NCI-H1092 (cell line): ENCODE measurements around the gene BNC2.

ENCODE experiments used
- DNase-seq: peaks from one replicate; lab custom pipeline; 2025; lab: John Stamatoyannopoulos, UW

BNC2 gene

GRCh38 chr9:16755467-16756160 is 114.9 kb downstream of the BNC2 start:
- DNase-seq, result no peak

- DNase-seq, result no peak
Observed at GRCh38 chr9:16754662-16755061, 115.8 kb downstream of the BNC2 start.

- DNase-seq, result no peak
Observed at GRCh38 chr9:16753256-16753655, 117.2 kb downstream of the BNC2 start.

- no peak for DNase-seq
Observed at GRCh38 chr9:16752601-16753000, 117.9 kb downstream of the BNC2 start.

GRCh38 chr9:16750553-16750952 is 119.9 kb downstream of the BNC2 start:
- DNase-seq, result no peak

- no peak for DNase-seq
Observed at GRCh38 chr9:16745359-16745758, 125.1 kb downstream of the BNC2 start.

DNA sequence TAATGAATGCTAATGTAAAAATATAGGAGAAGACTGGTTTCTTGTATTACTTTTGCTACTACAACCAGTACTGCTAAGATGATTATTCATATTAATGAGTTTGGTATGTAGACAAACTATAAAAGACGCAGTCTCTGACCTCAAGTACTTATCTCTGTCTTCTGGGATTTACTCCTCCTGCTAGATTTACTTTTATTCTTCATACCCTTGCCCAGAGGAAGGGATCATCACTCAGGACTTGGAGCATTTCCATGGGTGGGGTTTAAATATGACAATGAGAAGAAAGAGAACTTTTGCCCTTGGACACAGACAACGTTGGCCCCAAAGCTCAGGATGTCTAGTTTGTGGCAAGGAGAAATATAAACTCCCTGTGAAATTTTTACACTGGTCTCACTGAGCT is 126.1 kb downstream of the BNC2 start:
- DNase-seq, result no peak

GRCh38 chr9:16743375-16743774 is 127.1 kb downstream of the BNC2 start:
- DNase-seq, result no peak

GRCh38 chr9:16735001-16735400 is 135.5 kb downstream of the BNC2 start:
- no peak for DNase-seq

DNA sequence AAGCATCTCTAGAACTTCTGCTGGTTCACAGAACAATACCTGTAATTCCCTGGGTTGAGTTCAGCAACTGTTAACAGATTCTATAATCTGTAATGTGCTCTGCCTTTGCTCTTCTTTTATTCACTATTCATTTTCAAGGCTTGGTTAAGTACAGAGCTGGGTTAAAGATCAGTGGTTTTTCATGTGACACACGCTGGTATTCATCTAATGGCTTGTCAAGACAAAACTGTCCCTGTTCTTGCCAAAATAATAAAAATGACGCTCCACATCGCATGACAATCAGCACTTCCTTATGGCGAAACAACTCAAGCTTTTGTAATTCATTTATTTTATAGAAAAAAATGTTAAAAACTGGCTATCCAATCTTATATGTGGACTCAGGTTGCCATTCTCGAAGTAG is 137.9 kb downstream of the BNC2 start:
- DNase-seq, result no peak

GRCh38 chr9:16730162-16730561 is 140.3 kb downstream of the BNC2 start:
- DNase-seq, result no peak

GRCh38 chr9:16729651-16730050 is 140.8 kb downstream of the BNC2 start:
- peak; percentile 97 for DNase-seq

GRCh38 chr9:16728137-16728508 is 142.3 kb downstream of the BNC2 start:
- DNase-seq, result peak; percentile 41

DNA sequence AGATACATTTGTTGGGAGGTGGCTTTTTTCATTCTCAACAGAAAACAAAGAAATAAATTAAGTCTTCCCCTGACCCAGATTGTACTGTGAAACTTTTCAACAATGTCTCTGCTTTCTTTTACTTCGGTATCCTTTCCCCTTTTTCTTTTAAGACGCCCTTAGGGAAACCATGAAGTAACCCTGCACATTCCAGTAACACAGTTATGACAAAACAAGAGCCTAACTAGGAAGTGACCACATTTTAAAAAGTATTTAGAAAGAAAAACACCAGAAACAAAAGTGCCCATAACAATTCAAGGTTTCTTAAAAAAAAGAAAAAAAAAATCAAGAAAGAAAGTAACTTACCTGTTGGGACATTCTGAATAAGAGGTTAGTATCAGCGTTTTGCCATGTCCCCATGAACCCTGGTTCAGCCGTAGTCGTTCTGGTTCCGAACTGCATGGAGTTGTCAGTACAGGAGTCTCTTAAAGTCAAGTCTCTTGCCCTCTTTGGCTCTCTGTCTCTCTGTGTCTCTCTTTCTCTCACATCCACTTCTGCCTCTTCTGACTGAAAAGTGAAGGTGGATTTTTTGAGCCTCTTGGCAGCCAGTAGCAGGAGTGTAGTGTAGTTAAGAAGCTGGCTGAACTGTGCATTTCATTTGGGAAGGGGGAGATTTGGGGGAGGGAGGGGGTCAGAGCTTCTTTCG is 142.9 kb downstream of the BNC2 start:
- no peak for DNase-seq

DNA sequence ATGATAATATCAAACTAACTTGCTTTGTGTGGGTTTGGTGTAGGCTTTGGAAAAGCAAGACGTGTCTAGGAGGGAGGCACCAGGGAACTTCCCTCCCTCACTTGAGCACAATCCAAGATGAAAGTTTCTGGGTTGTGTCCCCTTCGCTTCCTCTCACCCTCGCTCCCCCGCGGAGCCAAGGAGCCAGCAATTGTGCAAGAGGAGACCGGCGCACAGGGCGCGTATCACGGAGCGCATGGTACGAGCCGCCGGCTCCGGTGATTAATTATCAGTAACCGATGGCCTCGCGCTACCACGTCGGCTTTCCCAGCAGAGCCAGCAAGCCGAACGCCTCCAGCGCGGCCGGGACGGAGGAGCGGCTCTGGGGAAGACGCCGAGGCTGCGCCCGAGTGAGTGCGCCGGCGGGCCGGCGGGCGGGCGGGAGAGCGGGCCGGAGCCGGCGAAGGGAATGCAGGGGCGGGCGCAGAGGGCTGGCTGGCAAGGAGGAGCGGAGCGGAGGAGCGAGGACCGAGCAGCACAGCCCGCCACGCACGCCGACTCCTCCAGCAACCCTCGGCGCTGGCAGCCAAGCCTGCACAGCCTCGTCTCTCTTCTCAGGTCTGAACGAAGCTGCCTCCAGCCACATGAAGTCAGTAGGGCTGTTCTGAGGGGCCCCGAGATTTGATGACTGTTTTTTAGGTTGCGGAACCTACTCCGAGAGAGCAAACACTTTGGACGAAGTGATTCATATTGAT is 143.6 kb downstream of the BNC2 start:
- peak; percentile 79 for DNase-seq

DNA sequence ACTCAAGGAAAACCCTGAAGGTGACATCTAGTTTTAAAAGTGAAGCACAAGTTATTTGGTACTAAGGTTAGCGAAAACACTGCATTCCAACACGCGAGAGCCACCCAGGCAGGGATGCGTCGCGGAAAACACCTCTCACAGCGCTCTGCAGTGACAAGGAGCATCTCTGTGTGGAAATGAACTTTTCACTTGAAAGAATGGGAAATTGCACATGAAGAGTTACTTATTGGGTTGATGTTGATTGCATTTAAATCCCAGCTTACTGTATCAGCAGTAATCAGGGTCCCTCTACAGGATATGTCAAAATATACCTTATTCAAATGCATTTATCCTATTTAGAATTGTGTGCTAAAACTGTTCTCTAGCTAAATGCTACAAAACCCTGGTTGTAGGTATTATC is 144.4 kb downstream of the BNC2 start:
- no peak for DNase-seq

DNA sequence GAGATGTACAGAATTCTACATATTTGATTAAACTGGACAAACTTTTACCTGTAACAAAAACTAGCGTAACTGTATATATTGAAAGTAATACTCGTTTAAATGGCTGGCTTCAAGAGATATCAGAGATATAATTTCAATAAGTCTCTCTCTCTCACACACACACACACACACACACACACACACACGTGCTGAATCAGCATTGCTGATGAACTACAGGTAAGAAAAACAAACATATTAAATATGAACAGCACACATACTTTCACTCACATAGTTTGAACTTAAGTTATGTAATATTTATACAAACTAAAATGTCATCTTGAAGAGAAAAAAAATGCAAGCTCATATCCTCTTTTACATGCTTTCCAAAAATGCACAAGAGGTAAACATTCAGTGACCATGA is 145.4 kb downstream of the BNC2 start:
- DNase-seq, result no peak

DNA sequence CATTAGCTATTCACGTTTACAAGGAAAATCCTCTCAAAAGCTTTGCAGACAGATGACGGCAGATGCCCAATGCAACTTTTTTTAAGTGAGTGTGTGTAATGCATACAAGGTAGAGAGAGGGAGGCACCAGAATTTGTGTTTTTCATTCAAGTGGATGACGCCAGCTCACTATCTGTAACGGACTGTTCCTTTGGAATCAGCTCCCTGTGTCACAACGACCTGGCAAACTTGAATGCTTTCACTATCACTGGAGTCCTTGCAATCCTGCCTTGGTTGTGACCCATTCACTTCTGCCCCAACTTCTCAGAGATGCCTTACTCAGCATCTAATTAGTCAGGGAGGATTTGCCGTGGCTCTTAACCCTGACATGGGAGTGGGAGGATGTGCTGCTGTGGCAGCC is 148.5 kb downstream of the BNC2 start:
- DNase-seq, result no peak

DNA sequence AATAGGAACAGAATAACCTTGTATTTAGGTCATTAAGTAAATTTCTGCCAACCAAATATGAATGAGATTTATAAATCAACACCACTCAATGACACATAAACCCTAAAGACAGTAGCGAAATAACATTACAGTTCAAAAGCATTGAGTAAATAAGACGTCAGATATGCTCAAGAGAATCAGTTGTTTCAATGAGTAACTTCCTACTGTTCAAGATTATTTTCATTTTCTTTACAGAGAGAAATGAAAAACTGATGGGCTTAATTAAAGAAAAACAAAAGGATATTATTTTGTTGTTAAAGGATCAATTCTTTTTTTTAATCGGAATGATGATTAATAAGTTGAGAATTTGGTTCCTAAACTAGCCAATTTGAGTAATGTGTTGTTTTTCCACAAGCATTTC is 150.1 kb downstream of the BNC2 start:
- DNase-seq, result no peak

DNA sequence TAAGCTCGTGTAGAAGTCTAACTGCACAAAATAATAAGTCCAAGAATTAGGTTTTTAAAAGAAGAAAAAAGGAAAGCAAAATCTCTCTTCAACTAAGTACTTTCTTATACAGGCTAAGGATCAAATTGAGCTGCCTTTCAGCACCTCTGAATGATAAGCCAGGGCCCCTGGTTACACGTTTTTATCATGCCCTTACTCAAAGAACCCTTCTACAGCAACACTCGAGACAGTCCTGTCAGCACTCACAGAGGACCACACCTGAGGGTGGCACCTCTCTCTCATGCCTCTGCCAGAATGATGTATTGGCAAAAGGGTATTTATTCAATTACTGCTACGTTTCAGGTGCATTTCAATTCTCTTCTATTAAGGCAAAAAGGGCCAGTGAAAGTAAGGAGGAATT is 150.5 kb downstream of the BNC2 start:
- DNase-seq, result no peak

DNA sequence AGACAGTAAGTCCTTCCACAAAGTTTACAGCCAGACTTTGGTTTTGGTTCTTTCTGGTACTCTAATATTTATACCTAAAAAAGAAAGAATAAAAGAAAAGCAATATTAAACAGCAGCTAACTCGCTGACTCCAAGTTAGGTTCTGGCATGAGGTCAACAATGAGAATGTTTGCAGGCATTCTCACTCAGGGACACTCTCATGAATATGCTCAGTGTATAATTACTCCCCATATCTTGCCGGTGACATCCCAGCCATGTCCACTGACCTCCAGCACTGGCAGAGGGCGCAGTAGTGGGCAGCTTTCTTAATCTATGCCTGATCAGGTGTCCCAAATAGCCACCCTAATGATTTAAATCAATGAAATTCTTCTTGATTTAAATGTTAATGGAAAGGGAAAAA is 151.5 kb downstream of the BNC2 start:
- no peak for DNase-seq

GRCh38 chr9:16718296-16718695 is 152.2 kb downstream of the BNC2 start:
- no peak for DNase-seq

- DNase-seq, result no peak
Observed at GRCh38 chr9:16716601-16717000, 153.9 kb downstream of the BNC2 start.
